NCI-H524 treated with DMSO at 0.1 percent for 48 hours (cell line): ENCODE measurements around the gene FOXR1.

ENCODE experiments used
- DNase-seq: peaks from one replicate; lab custom pipeline; 2025; lab: John Stamatoyannopoulos, UW

Gene FOXR1

DNA sequence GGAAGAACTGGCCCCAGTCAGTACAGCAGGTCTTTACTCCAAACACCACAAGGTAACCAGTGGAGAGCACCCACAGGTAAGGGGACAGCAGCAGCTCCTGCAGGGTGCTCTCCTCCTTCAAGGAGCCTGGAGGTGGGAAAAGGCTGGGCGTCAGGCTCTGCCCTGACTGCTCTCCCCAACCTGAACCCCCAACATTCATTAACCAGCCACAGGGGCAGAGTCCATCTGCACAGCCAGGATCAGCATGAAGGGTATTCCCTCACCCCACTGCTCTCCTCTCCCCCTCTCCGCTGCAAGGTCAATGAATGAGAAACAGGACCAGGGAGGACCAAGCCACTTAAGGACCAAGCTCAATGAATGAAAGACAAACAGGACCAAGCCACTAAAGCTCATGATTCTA, 55.4 kb downstream of the FOXR1 start:
- DNase-seq: no peak

GRCh38 chr11:119027561-119028345, 56.2 kb downstream of the FOXR1 start:
- DNase-seq: no peak

DNA sequence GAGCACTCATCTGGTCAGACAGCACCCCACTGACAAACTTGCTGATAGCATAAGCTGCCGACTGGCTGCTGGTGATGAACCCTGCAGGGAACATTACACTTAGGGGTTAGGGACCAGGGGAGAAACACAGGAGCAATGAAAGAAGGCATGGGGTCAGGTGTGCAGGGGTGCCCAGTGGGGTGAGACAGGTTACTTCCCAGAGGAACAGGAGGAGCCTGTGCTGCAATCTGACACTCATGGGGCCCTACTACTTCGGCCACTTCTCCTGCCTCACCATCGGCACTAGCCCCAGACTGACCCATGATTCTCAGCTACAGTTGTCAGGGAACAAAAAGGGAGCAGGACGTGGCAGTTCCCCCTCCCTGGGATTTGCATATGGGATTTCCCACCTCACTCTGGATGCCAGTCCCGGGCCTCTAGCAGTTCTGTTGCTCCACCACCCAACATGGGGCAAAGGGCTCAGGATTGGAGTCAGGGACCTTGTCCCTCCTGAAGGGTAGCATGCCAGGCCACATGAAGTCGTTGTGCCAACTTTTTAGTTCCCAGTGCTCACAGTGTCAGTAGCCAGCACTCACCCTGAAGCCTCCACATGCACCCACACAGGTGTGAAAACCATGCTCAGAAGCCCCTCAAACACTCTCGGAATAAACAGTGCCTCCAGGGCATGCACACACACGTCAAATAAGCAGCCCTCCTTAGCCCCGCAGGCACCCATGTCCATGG, 56.9 kb downstream of the FOXR1 start:
- DNase-seq: no peak

- DNase-seq: no peak
Observed at GRCh38 chr11:119029069-119029339, 57.4 kb downstream of the FOXR1 start.

DNA sequence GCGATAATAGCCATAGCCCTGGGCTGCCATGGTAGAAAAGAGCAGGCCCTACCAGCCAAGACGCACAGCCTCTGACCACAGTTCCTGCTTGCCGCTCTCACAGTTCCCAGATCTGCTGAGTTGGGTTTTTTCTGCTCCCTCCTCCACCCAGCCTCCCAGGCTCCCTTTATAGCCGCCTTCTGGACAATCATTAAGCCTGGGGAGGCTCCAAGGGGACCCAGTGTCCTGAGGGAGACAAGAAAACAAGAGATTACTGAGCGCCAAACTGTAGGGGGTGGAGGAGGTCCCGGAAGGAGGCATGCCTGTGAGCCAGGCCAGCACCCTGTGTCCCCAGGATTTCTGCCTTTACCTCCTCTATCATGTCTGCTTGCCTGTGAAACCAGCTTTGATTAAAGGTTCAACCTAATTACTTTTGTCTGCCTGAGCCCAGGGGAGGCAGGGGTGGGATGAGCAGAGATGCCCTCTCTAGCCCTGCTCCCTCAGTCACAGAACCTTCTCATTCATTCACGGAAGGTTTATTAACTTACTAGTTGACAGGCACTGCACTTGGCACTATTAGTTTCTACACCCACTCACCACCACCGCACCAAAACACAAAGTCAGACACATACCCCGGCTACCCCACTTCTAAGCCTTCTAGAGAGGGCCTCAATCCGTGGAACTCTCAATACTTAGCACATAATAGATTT, 57.9 kb downstream of the FOXR1 start:
- no peak for DNase-seq

GRCh38 chr11:119030029-119030328, 58.4 kb downstream of the FOXR1 start:
- no peak for DNase-seq

- DNase-seq: peak; percentile 54
Observed at GRCh38 chr11:119030329-119031047, 58.9 kb downstream of the FOXR1 start, which contains the start of gene SLC37A4. SLC37A4 (minus strand) TSS chr11:119030877.
